SK-N-SH treated with all-trans-retinoic acid at 6 μM for 48 hours (cell line): ENCODE measurements around the gene FANCD2.

Source experiments
- ATAC-seq: fragments of 200-7000 bp; cut with Tn5 transposase; 3 replicates; pipeline ENCODE4 v1.9.1; 2020; ENCODE audit warnings: mild to moderate bottlenecking, moderate library complexity
- ARNTL ChIP-seq: fragments of 450-650 bp; formaldehyde crosslinking; IDR thresholded peaks from 2 replicates; pipeline ENCODE4 v1.5.0; 2020; ENCODE audit warnings: low read depth, mild to moderate bottlenecking, moderate library complexity, borderline replicate concordance
- BACH2 ChIP-seq: fragments of 250-450 bp; sonication (Bioruptor Pico); IDR thresholded peaks from 2 replicates; pipeline ENCODE4 v1.9.0; 2021; ENCODE audit warnings: mild to moderate bottlenecking, borderline replicate concordance
- GLIS3 ChIP-seq: fragments of 250-450 bp; sonication (Bioruptor Pico); IDR thresholded peaks from 2 replicates; pipeline ENCODE4 v1.5.0; 2020; ENCODE audit warnings: mild to moderate bottlenecking, moderate library complexity
- ISL1 ChIP-seq: fragments of 250-450 bp; sonication (Bioruptor Pico); IDR thresholded peaks from 2 replicates; pipeline ENCODE4 v2.1.2; 2022; ENCODE audit warnings: mild to moderate bottlenecking, moderate library complexity
- OSR1 ChIP-seq: fragments of 250-450 bp; sonication (Bioruptor Pico); IDR thresholded peaks from 2 replicates; pipeline ENCODE4 v1.8.0; 2022; ENCODE audit warnings: moderate library complexity, mild to moderate bottlenecking, inconsistent platforms
- RARB ChIP-seq: fragments of 250-450 bp; sonication (Bioruptor Pico); IDR thresholded peaks from 2 replicates; pipeline ENCODE4 v1.8.0; 2021; ENCODE audit warnings: mild to moderate bottlenecking, moderate library complexity
- SNAI2 ChIP-seq: fragments of 250-450 bp; sonication (Bioruptor Pico); IDR thresholded peaks from 2 replicates; pipeline ENCODE4 v1.5.0; 2020; ENCODE audit warnings: mild to moderate bottlenecking, moderate library complexity
- TCF4 ChIP-seq: fragments of 250-450 bp; sonication (Bioruptor Pico); IDR thresholded peaks from 2 replicates; pipeline ENCODE4 v1.8.0; 2021; ENCODE audit warnings: mild to moderate bottlenecking, moderate library complexity, borderline replicate concordance
- TOX ChIP-seq: fragments of 250-450 bp; sonication (Bioruptor Pico); IDR thresholded peaks from 2 replicates; pipeline ENCODE4 v1.8.0; 2021; ENCODE audit warnings: mild to moderate bottlenecking, moderate library complexity, borderline replicate concordance
- ZC3H10 ChIP-seq: fragments of 250-450 bp; sonication (Bioruptor Pico); IDR thresholded peaks from 2 replicates; pipeline ENCODE4 v1.5.1; 2021; ENCODE audit warnings: mild to moderate bottlenecking, moderate library complexity
- ZFP3 ChIP-seq: fragments of 250-450 bp; sonication (Bioruptor Pico); IDR thresholded peaks from 2 replicates; pipeline ENCODE4 v1.5.0; 2020; ENCODE audit warnings: mild to moderate bottlenecking, moderate library complexity
- ZFP30 ChIP-seq: fragments of 450-650 bp; formaldehyde crosslinking; IDR thresholded peaks from 2 replicates; pipeline ENCODE4 v1.5.0; 2022; ENCODE audit warnings: mild to moderate bottlenecking, moderate library complexity
- ZNF565 ChIP-seq: fragments of 450-650 bp; formaldehyde crosslinking; conservative IDR thresholded peaks from 2 replicates; pipeline ENCODE4 v1.5.0; 2020; ENCODE audit warnings: low read depth, mild to moderate bottlenecking, moderate library complexity
- ZNF8 ChIP-seq: fragments of 450-650 bp; formaldehyde crosslinking; IDR thresholded peaks from 2 replicates; pipeline ENCODE4 v1.5.0; 2020; ENCODE audit warnings: mild to moderate bottlenecking, moderate library complexity
- TF ChIP-seq, protein P1 (sequence below): fragments of 250-450 bp; sonication (Bioruptor Pico); IDR thresholded peaks from 2 replicates; pipeline ENCODE4 v1.8.0; 2020; ENCODE audit warnings: mild to moderate bottlenecking, moderate library complexity, borderline replicate concordance
- TF ChIP-seq, protein P2 (sequence below): fragments of 250-450 bp; sonication (Bioruptor Pico); IDR thresholded peaks from 2 replicates; pipeline ENCODE4 v1.5.1; 2021; ENCODE audit warnings: mild to moderate bottlenecking, moderate library complexity
- TF ChIP-seq, protein P3 (sequence below): fragments of 250-450 bp; sonication (Bioruptor Pico); IDR thresholded peaks from 2 replicates; pipeline ENCODE4 v1.5.1; 2020; ENCODE audit warnings: low read depth, mild to moderate bottlenecking, moderate library complexity
- TF ChIP-seq, protein P4 (sequence below): fragments of 250-450 bp; sonication (Bioruptor Pico); IDR thresholded peaks from 2 replicates; pipeline ENCODE4 v1.5.0; 2020; ENCODE audit warnings: mild to moderate bottlenecking, moderate library complexity
- TF ChIP-seq, protein P5 (sequence below): fragments of 250-450 bp; sonication (Bioruptor Pico); IDR thresholded peaks from 2 replicates; pipeline ENCODE4 v1.8.0; 2021; ENCODE audit warnings: low read depth, mild to moderate bottlenecking, moderate library complexity, borderline replicate concordance

Gene FANCD2

DNA sequence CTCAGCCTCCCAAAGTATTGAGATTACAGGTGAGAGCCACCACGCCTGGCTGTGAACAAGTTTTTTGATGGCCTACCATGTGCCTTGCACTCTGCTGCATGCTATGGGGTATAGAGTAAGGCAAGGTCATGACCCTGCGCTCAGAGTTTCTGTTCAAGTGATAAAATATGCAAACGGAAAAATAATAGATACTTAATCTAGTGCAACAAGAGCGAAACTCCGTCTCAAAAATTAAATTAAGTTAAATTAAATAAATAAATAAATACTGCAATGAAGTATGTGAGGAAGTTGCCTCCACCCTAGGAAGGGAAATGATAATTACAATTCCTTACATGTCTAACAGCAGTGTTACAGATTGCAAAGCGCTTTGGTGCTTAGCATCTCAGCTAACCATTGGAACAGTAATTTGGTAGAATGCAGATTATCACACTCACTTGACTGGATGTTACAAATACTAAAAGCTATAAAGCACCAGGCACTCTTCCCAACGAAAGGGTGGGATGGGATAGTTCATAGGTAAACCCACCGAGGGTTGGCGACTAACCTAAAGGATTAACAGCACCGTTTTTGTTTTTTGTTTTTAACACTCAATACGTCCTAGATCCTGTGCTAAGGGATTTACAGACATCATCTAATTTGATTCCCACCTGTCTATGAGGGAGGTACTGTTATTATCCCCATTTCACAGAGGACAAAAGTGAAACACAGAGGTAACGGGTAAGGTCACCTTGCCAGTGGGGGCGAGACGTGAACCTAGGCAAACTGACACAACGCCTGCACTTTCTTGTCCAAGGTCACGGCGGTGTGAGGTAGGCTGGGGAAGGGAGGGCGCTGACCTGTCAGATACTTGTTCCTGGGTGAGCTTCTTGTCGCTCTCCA is 793 bp upstream of the FANCD2 start:
- ATAC-seq = no peak
- no peak for TF ChIP-seq ZFP3 (CRISPR knock-in tag)
- TF ChIP-seq BACH2 (CRISPR knock-in tag) = no peak
- no peak for TF ChIP-seq TOX (CRISPR knock-in tag)
- TF ChIP-seq TCF4 (CRISPR knock-in tag) = no peak
- TF ChIP-seq, protein P1, sequence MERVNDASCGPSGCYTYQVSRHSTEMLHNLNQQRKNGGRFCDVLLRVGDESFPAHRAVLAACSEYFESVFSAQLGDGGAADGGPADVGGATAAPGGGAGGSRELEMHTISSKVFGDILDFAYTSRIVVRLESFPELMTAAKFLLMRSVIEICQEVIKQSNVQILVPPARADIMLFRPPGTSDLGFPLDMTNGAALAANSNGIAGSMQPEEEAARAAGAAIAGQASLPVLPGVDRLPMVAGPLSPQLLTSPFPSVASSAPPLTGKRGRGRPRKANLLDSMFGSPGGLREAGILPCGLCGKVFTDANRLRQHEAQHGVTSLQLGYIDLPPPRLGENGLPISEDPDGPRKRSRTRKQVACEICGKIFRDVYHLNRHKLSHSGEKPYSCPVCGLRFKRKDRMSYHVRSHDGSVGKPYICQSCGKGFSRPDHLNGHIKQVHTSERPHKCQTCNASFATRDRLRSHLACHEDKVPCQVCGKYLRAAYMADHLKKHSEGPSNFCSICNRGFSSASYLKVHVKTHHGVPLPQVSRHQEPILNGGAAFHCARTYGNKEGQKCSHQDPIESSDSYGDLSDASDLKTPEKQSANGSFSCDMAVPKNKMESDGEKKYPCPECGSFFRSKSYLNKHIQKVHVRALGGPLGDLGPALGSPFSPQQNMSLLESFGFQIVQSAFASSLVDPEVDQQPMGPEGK (CRISPR knock-in tag) = no peak
- no peak for TF ChIP-seq ZFP30 (CRISPR knock-in tag)
- TF ChIP-seq ZNF8 (CRISPR knock-in tag) = no peak
- no peak for TF ChIP-seq RARB (CRISPR knock-in tag)

DNA sequence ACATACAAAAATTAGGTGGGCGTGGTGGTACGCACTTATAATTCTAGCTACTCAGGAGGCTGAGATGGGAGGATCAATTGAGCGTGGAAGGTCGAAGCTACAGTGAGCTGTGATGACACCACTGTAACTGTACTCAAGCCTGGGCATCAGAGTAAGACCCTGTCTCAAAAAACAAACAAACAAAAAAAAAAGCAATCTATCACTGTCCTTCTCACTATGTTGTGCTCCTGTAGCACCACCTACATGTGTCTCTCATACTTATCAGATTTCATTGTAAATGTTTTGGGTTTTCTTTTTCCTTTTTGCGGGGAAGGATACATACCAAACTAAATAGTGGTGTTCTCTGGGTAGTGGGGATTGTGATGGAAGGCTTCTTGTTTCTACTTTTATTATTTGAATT is 14.8 kb downstream of the FANCD2 start:
- ATAC-seq = no peak
- TF ChIP-seq TCF4 (CRISPR knock-in tag) (no peak), SNAI2 (CRISPR knock-in tag) (no peak), ARNTL (CRISPR knock-in tag) (no peak), ZC3H10 (CRISPR knock-in tag) (no peak), ZNF565 (no peak), ISL1 (CRISPR knock-in tag) (no peak), ZNF8 (CRISPR knock-in tag) (no peak), BACH2 (CRISPR knock-in tag) (no peak), OSR1 (no peak), ZFP3 (CRISPR knock-in tag) (no peak), ZFP30 (CRISPR knock-in tag) (no peak), GLIS3 (CRISPR knock-in tag) (no peak)
- TF ChIP-seq, protein P2, sequence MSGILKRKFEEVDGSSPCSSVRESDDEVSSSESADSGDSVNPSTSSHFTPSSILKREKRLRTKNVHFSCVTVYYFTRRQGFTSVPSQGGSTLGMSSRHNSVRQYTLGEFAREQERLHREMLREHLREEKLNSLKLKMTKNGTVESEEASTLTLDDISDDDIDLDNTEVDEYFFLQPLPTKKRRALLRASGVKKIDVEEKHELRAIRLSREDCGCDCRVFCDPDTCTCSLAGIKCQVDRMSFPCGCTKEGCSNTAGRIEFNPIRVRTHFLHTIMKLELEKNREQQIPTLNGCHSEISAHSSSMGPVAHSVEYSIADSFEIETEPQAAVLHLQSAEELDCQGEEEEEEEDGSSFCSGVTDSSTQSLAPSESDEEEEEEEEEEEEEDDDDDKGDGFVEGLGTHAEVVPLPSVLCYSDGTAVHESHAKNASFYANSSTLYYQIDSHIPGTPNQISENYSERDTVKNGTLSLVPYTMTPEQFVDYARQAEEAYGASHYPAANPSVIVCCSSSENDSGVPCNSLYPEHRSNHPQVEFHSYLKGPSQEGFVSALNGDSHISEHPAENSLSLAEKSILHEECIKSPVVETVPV = no peak
- TF ChIP-seq, protein P3, sequence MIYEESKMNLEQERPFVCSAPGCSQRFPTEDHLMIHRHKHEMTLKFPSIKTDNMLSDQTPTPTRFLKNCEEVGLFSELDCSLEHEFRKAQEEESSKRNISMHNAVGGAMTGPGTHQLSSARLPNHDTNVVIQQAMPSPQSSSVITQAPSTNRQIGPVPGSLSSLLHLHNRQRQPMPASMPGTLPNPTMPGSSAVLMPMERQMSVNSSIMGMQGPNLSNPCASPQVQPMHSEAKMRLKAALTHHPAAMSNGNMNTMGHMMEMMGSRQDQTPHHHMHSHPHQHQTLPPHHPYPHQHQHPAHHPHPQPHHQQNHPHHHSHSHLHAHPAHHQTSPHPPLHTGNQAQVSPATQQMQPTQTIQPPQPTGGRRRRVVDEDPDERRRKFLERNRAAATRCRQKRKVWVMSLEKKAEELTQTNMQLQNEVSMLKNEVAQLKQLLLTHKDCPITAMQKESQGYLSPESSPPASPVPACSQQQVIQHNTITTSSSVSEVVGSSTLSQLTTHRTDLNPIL (CRISPR knock-in tag) = no peak
- TF ChIP-seq, protein P1 (CRISPR knock-in tag) = no peak
- TF ChIP-seq, protein P4, sequence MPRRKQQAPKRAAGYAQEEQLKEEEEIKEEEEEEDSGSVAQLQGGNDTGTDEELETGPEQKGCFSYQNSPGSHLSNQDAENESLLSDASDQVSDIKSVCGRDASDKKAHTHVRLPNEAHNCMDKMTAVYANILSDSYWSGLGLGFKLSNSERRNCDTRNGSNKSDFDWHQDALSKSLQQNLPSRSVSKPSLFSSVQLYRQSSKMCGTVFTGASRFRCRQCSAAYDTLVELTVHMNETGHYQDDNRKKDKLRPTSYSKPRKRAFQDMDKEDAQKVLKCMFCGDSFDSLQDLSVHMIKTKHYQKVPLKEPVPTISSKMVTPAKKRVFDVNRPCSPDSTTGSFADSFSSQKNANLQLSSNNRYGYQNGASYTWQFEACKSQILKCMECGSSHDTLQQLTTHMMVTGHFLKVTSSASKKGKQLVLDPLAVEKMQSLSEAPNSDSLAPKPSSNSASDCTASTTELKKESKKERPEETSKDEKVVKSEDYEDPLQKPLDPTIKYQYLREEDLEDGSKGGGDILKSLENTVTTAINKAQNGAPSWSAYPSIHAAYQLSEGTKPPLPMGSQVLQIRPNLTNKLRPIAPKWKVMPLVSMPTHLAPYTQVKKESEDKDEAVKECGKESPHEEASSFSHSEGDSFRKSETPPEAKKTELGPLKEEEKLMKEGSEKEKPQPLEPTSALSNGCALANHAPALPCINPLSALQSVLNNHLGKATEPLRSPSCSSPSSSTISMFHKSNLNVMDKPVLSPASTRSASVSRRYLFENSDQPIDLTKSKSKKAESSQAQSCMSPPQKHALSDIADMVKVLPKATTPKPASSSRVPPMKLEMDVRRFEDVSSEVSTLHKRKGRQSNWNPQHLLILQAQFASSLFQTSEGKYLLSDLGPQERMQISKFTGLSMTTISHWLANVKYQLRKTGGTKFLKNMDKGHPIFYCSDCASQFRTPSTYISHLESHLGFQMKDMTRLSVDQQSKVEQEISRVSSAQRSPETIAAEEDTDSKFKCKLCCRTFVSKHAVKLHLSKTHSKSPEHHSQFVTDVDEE (CRISPR knock-in tag) = no peak
- TF ChIP-seq, protein P5, sequence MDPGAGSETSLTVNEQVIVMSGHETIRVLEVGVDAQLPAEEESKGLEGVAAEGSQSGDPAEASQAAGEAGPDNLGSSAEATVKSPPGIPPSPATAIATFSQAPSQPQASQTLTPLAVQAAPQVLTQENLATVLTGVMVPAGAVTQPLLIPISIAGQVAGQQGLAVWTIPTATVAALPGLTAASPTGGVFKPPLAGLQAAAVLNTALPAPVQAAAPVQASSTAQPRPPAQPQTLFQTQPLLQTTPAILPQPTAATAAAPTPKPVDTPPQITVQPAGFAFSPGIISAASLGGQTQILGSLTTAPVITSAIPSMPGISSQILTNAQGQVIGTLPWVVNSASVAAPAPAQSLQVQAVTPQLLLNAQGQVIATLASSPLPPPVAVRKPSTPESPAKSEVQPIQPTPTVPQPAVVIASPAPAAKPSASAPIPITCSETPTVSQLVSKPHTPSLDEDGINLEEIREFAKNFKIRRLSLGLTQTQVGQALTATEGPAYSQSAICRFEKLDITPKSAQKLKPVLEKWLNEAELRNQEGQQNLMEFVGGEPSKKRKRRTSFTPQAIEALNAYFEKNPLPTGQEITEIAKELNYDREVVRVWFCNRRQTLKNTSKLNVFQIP = no peak
